ENCODE data around the gene CELF4. TPM values are rescaled to one million over a fixed set of nuclear protein-coding genes. Genes with fewer than 3 reads are reported as not detected.

The CELF4 gene
- total RNA-seq, 1 experiment from 2014 or later = not detected

DNA sequence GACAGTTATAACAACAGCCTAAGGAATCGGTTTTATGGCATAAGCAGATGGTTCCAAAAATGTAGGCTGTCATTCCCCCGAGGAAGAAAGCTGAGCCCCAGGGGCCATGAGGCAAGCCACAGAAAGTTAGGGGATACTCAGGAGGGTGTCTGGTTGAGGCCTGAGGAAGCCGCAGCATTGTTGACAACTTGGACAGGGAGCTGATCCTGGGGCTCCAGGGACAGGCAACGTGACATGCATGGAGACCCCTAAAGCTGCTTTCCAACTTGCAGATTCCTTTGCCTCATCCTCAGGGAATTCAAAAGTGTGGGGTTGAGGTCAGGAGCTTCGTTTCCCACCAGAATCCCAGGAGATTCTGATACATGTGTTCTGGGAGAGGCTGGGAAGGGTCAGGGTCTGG, 20.9 kb downstream of the CELF4 start:
- H3K9me3 ChIP-seq (ENCODE audit: control insufficient read depth, insufficient read depth, low read depth, low read length) = no peaks in the 10 kb centered on the region
- H3K4me3 ChIP-seq (ENCODE audit: low read depth in 2 of 2, low read length in 2 of 2) = no peak overlapping the region
- ChIA-PET POLR2A (no interaction called here), CTCF (no interaction called here)
- no peaks in the 10 kb centered on the region for H3K4me1 ChIP-seq (ENCODE audit: control insufficient read depth, insufficient read depth, low read length)
- no TSS peak for BruUV-seq (replicated peaks)
- TF ChIP-seq SIN3A (IDR thresholded peaks at IDR 0.05; ENCODE audit: borderline replicate concordance, insufficient read depth, low read depth, low read length) = no peak
- TF ChIP-seq TCF7L2 (IDR thresholded peaks at IDR 0.05; ENCODE audit: low read depth, low read length) = no peak
- no peak for TF ChIP-seq POLR2AphosphoS5 (IDR thresholded peaks at IDR 0.05; ENCODE audit: low read depth, low read length)
- TF ChIP-seq, protein P1, sequence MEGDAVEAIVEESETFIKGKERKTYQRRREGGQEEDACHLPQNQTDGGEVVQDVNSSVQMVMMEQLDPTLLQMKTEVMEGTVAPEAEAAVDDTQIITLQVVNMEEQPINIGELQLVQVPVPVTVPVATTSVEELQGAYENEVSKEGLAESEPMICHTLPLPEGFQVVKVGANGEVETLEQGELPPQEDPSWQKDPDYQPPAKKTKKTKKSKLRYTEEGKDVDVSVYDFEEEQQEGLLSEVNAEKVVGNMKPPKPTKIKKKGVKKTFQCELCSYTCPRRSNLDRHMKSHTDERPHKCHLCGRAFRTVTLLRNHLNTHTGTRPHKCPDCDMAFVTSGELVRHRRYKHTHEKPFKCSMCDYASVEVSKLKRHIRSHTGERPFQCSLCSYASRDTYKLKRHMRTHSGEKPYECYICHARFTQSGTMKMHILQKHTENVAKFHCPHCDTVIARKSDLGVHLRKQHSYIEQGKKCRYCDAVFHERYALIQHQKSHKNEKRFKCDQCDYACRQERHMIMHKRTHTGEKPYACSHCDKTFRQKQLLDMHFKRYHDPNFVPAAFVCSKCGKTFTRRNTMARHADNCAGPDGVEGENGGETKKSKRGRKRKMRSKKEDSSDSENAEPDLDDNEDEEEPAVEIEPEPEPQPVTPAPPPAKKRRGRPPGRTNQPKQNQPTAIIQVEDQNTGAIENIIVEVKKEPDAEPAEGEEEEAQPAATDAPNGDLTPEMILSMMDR (IDR thresholded peaks at IDR 0.05) = no peak
- no peak for TF ChIP-seq REST (IDR thresholded peaks at IDR 0.05; ENCODE audit: insufficient read depth in 1 of 2, low read depth in 2 of 2, low read length in 1 of 2)
- H3K36me3 ChIP-seq (ENCODE audit: control insufficient read depth, insufficient read depth, low read length) = no peaks in the 10 kb centered on the region
- no peak for ATAC-seq
- peaks cover 2% of the 10 kb centered on the region; the same call in 1 of the 2 replicates for H3K27me3 ChIP-seq (ENCODE audit: control insufficient read depth, insufficient read depth, low read length)
- no peak for DNase-seq (ENCODE audit: low read depth, low spot score)
- intact Hi-C loops (cut with micrococcal nuclease; ENCODE audit: unreplicated experiment) (no loop called here), in situ Hi-C loops (cut with HindIII; ENCODE audit: low pct_unique_long_range_greater_than_20kb, low sequenced_read_pairs) (no loop called here)
- H3K27ac ChIP-seq (ENCODE audit: low read length) = no peak overlapping the region

DNA sequence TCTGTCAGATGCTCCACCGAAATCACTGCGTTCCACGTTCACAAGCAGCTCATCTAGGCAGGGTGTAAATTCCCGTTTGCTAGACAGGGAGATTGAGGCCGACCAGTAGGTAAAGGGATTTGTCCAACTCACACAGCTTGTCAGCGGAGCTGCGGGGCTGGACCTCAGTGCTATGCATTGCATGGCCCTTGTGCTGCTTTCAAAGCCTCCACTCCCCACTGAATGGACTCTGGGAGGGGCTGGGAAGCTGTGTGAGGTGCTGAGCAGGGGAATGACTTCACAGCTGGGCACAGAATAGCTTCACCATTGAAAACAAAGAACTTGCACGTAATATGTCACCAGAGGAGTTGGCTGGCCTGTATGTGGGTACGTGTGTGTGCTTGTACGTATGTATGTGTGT, 21.4 kb downstream of the CELF4 start:
- POLR2A ChIA-PET = no interaction called here
- H3K36me3 ChIP-seq (ENCODE audit: control insufficient read depth, insufficient read depth, low read length) = no peaks in the 10 kb centered on the region
- H3K4me1 ChIP-seq (ENCODE audit: control insufficient read depth, insufficient read depth, low read length) = no peaks in the 10 kb centered on the region
- H3K27ac ChIP-seq (ENCODE audit: low read length) = no peak overlapping the region
- H3K9me3 ChIP-seq (ENCODE audit: control insufficient read depth, insufficient read depth, low read depth, low read length) = no peaks in the 10 kb centered on the region
- in situ Hi-C loops (cut with HindIII; ENCODE audit: low pct_unique_long_range_greater_than_20kb, low sequenced_read_pairs) = no loop called here
- no peak overlapping the region for H3K4me3 ChIP-seq (ENCODE audit: low read depth in 2 of 2, low read length in 2 of 2)
- intact Hi-C loops (cut with micrococcal nuclease; ENCODE audit: unreplicated experiment) = no loop called here
- no TSS peak for BruUV-seq (replicated peaks)
- CTCF ChIA-PET = interaction anchor here (0.6 kb wide), 1 partner anchor 18 kb away, joined by 5 read pairs; no protein-coding TSS in a partner anchor
- TF ChIP-seq SIN3A (IDR thresholded peaks at IDR 0.05; ENCODE audit: borderline replicate concordance, insufficient read depth, low read depth, low read length) (no peak), POLR2AphosphoS5 (IDR thresholded peaks at IDR 0.05; ENCODE audit: low read depth, low read length) (no peak), TCF7L2 (IDR thresholded peaks at IDR 0.05; ENCODE audit: low read depth, low read length) (no peak), REST (IDR thresholded peaks at IDR 0.05; ENCODE audit: insufficient read depth in 1 of 2, low read depth in 2 of 2, low read length in 1 of 2) (no peak)
- TF ChIP-seq, protein P1 (IDR thresholded peaks at IDR 0.05) = no peak
- no peak for ATAC-seq
- DNase-seq (ENCODE audit: low read depth, low spot score) = no peak
- peaks cover 4% of the 10 kb centered on the region; the same call in 1 of the 2 replicates for H3K27me3 ChIP-seq (ENCODE audit: control insufficient read depth, insufficient read depth, low read length)
